PFSK-1 (cell line): Measurements from ENCODE around the gene SYNE1.

ENCODE experiments used
- FOXP2 ChIP-seq: optimal IDR thresholded peaks from 2 replicates; pipeline ENCODE3; 2011; ENCODE audit warnings: borderline replicate concordance, control low read depth, inconsistent platforms; ENCODE audit not compliant: insufficient read depth; ENCODE audit errors: extremely low read length, extremely low read depth
- POLR2AphosphoS5 ChIP-seq: IDR thresholded peaks from 2 replicates; pipeline ENCODE4 v1.6.1; 2012; ENCODE audit warnings: low read depth, mild to moderate bottlenecking, control low read depth, low read length, moderate library complexity
- REST ChIP-seq, 2 experiments: IDR thresholded peaks; 2 replicates each; pipeline versions ENCODE4 v1.6.1 to v1.8.0; 2011 to 2012; ENCODE audit warnings: low read depth in 2 of 2, low read length in 2 of 2, control low read depth in 1 of 2, inconsistent platforms in 1 of 2, mild to moderate bottlenecking in 1 of 2, moderate library complexity in 1 of 2; ENCODE audit not compliant: insufficient read depth in 1 of 2
- SIN3A ChIP-seq: IDR thresholded peaks from 2 replicates; pipeline ENCODE4 v1.6.1; 2012; ENCODE audit warnings: mild to moderate bottlenecking, low read length, moderate library complexity, borderline replicate concordance; ENCODE audit not compliant: insufficient read depth
- TAF1 ChIP-seq: IDR thresholded peaks from 2 replicates; pipeline ENCODE4 v1.6.1; 2012; ENCODE audit warnings: low read length, control low read depth, borderline replicate concordance; ENCODE audit not compliant: insufficient read depth

Gene SYNE1

GRCh38 chr6:152091851-152092341 lies 545.3 kb downstream of the SYNE1 start:
- TF ChIP-seq TAF1 (no peak), REST (IDR thresholded peaks at IDR 0.05; ENCODE audit: insufficient read depth in 1 of 2, low read depth in 2 of 2, low read length in 2 of 2) (no peak), SIN3A (no peak), FOXP2 (no peak), POLR2AphosphoS5 (no peak)

- TF ChIP-seq FOXP2: no peak
- no peak for TF ChIP-seq SIN3A
- TF ChIP-seq TAF1: no peak
- no peak for TF ChIP-seq REST (IDR thresholded peaks at IDR 0.05; ENCODE audit: insufficient read depth in 1 of 2, low read depth in 2 of 2, low read length in 2 of 2)
- TF ChIP-seq POLR2AphosphoS5: no peak
Measured at GRCh38 chr6:152091201-152091600, 546.0 kb downstream of the SYNE1 start.

GRCh38 chr6:152089992-152090391 lies 547.2 kb downstream of the SYNE1 start:
- TF ChIP-seq SIN3A (no peak), REST (IDR thresholded peaks at IDR 0.05; ENCODE audit: insufficient read depth in 1 of 2, low read depth in 2 of 2, low read length in 2 of 2) (no peak), TAF1 (no peak), POLR2AphosphoS5 (no peak), FOXP2 (no peak)

- no peak for TF ChIP-seq POLR2AphosphoS5
Measured at GRCh38 chr6:152087701-152088100, 549.5 kb downstream of the SYNE1 start.

- TF ChIP-seq POLR2AphosphoS5: no peak
- TF ChIP-seq SIN3A: no peak
- no peak for TF ChIP-seq TAF1
- TF ChIP-seq REST (IDR thresholded peaks at IDR 0.05; ENCODE audit: insufficient read depth in 1 of 2, low read depth in 2 of 2, low read length in 2 of 2): no peak
- no peak for TF ChIP-seq FOXP2
Measured at GRCh38 chr6:152087096-152087495, 550.1 kb downstream of the SYNE1 start.
